ENCODE results near the gene KTN1.

The KTN1 gene

DNA sequence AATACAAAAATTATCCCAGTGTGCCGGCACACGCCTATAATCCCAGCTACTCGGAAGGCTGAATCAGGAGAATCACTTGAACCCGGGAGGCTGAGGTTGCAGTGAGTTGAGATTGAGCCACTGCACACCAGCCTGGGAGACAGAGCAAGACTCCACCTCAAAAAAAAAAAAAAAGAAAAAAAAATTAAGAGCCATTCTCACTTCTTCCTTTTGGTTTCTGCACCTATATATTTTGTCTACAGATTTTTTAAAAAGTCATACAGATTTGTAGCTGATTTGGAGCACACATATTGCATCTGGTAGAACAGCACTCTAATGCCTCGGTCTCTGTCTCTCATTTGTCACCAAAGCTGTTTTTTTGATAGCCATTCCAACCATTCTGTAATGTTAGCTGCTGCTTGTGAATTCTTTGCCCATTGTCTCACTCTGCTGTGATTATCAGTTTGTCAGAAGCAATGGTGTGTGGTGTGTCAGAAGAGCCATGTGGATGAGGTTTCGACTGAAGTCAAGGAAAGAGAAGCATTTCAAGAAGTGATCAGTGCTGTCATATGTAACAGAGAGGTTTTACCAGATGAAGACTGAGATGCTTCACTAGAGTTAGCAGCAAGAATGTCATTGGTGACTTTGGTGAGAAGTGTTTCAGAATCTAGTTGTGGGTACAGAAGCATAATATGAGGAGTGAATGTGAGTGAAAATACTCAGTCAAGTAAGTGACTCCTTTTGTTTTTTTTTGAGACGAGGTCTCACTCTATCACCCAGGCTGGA, 8.7 kb upstream of the KTN1 start:
- DNase-seq (ENCODE audit: low read depth, low spot score) = no peak

DNA sequence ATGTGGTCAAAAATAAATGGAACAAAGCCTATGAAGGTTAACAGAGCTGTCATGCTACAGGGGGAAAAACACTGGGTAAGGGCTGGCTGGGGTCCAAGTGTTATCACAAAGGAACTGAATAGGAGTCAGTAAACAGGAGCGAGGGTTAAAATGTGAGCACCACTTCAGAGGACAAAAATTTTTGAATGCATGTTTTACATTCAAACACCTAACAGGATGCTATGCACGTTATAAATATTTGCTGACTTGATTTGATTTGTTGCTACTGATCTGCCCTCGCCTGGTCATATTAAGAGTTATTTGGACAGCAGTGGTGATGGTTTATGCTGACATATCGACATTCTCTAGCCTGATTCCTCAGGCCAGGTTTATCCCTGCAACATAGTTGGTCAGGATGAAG, 7.4 kb upstream of the KTN1 start:
- no peak for DNase-seq (ENCODE audit: low read depth, low spot score)

DNA sequence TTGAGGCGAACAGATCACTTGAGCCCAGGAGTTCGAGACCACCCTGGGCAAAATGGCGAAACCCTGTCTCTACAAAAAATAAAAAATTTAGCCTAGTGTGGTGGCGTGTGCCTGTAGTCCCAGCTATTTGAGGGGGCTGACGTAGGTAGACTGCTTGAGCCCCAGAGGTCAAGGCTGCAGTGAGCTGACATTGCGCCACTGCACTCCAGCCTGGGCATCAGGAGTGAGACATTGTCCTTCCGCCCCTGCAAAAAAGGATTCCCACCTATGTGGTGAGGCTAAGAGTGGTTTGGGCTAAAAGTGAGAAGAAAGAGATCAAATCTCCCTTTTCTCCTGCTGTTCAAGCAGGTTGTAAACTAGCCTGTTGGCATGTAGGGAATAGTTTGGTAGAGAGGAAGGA, 5.0 kb upstream of the KTN1 start:
- DNase-seq (ENCODE audit: low read depth, low spot score) = no peak

DNA sequence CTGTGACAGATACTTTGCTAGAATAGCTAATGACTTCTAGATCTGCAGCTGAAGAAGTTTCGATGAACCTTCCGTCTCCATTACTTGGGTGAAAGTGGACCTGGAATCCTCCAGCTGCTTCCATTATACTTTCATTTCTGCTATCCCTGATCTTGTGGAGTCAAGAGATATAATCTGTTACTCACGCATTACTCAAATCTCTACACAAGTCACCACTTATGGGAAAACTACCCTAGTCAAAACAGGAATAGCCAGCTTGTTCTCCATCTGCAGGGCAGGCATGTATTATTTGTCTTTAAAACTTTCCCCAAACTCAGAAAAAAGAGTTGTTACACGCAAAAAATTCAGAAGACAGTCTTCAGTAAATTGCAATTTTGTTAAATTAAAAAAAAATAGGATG, 2.8 kb upstream of the KTN1 start:
- no peak for DNase-seq (ENCODE audit: low read depth, low spot score)

DNA sequence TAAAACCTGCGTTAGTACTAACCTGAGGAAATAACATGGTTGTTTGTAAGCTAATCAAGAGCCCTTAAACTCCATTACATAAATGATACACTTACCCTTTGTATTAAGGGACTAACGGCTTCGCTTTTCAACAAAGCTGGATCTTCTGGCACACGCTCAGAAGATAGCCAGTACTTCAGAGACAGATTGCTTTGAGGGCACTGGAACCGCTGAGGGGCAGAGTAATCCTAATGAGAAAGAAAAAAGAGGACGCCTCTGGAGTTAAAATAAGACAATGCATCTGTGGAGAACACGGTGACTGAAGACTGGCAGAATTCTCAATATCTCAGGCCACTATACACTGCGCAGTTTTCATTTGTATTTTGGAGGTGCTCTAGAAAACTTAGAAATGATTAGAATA, 1.5 kb upstream of the KTN1 start:
- no peak for DNase-seq (ENCODE audit: low read depth, low spot score)

DNA sequence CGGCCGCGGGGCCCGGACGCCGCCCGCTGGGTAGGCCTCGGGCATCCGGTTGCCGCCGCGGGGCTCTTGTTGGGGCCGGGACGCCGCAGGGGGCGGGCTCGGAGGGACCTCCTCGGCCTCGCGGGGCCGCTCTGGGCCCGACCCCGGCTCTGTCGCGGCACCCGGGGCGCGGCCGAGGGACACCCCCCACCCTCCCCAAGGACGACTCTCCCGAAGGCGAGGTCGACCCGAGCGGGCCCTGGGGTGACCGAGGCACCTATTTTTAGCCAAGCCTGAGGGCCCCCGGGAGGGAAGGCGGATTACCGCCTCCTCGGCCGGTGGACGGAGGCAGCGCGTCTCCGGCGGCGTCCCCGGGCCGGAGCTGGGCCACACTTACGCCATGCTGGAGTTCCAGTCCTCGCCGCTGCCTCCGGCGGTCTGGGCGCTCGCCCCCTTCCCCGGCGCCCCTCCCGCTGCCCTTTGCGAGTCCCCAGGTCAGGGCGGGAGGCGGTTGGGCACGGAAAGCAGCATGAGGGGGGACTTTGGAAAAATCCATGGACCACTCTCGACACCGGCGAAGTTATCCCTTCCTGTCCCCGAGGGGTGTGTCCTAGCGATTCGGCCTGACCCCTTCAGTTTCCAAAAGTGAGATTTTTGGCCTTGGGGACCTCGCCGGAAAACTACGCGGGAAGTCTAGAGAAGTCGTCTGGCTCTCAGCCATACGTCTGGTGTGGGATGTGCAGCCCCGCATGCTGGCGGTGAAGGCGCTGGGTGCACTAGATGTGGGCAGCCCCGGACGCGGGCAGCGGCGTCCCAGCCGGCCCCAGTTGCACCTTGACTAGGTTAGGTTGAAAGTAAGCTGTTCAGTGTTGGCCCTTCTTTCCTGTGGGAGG, 699 bp downstream of the KTN1 start:
- no peak for DNase-seq (ENCODE audit: low read depth, low spot score)

DNA sequence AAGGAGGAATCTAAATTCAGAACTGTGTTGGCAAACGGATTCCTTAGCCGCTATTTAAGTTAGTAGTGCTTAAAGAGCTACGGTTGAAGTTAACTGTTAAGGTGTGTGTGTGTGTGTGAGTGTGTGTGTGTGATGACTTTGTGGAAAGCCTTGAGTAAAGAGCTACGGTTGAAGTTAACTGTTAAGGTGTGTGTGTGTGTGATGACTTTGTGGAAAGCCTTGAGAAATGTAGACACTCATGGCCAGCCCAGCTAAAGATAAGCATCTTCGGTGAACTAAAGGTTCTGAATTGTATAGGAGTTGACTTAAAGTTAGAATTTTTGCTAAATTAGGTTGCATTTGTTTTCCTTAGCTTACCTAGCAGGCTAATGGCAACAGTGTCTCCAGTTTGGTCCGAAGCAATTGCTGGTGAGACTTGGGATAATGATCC, 1.4 kb downstream of the KTN1 start:
- DNase-seq (ENCODE audit: low read depth, low spot score) = no peak

DNA sequence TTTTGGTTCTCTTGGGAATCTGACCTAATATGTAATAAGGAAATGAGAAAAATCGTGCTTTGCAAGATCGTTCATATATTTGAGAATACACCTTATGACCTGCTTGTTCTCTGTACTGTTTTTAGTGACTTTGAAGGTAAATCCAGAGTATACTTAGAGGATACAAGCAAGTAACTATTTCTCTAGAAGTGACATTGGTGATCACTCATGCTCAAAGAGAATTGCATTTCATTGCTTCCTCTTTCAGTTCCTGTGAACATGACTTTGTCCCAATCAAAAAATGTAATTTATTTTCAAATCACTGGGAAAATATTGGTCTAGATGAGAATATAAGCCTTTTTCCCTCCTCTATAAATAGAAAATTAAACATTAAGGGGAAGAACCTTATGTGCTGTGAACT, 2.7 kb downstream of the KTN1 start:
- DNase-seq (ENCODE audit: low read depth, low spot score) = no peak

DNA sequence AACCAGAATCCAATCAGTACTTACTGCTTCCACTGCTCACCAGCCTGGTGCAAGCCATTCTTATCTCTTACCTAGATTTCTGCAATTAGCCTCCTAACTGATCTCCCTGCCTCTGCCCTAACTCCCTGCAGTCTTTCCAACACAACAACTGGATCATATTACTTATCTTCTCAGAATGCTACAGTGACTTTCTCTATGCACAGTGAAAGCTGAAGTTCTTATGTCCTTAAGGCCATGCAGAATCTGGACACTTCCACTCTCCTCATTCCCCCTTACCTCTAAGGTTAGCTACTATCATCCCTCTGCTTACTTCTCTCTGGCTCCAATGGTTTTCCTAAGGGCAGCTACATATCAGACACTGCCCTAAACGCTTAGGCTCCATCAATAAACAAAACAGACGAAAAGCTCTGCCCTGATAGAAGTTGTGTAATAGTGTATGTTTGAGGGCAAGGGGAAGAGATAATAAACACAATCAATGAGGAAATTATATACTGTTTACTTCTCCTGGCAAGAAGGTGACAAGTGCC, 4.0 kb downstream of the KTN1 start:
- no peak for DNase-seq (ENCODE audit: low read depth, low spot score)

DNA sequence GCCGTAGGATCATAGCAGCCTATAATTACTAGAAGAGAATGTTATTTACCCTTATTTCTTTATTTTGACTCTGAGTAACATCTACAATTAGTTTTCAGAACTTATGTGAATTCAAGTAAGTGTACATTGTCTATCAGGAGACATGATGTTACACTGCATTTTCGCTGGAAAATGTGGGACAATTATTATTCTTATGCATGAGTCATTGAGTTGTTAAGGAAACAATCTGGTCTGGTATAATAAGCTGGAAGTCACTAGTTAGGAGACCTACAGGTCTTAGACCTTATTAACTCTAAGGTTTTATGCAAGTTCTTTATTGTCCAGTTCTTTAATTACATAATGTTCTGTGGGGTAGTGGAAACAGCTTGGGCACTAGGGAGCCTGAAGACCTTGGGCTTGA, 5.8 kb downstream of the KTN1 start:
- DNase-seq (ENCODE audit: low read depth, low spot score) = no peak

DNA sequence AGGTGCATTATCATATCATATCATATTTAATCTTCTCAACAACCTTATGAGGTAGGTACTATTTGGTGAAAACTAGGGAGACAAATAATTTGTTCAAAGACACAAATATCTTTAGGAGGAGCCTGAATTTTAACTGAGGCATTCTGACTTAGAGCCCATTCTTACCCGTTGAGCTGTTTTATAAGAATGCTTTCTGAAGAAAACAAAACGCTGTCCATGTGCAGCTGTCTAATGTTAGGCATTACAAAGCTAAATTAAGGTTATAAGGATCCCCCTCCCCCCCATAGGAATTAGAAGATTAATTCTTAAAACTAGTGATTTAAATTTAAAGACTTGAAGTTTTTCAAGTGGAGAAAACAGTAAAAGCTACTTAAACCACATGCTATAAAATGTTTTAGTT, 6.4 kb downstream of the KTN1 start:
- no peak for DNase-seq (ENCODE audit: low read depth, low spot score)

DNA sequence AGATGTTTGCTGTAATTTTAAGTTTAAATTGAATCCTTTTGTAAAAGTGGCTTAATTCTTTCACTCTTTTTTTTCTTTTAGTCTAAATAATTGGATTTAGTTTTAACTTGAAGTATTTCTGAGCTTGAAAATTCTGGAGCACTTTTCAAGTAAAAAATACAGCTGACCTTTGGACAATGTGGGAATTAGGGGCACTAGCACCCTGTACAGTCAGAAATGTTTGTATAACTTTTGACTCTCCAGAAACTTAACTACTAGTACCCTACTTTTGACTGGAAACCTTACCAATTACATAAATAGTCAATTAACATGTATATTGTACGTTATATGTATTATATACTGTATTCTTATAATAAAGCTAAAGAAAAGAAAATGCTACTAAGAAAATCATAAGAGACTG, 7.8 kb downstream of the KTN1 start:
- DNase-seq (ENCODE audit: low read depth, low spot score) = no peak

DNA sequence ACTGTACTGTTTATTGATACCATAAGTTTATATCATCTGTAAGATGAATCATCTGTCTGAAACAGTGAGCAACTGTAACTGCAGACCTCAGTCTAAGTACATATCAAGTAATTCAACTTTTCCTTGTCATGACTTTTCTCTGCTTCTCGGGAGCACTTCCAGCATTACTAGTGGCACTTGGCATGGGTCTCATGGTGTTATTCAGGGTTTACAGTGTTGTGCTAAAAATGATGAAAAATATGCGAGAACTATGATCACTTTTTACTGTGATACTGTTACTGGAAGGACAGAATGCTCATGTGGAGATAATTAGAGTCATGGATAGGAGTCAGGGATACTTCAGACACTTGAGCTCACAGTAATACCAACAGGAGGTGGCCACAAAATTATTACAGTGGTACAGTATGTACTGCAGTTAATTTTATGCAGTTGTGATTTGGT, 8.3 kb downstream of the KTN1 start:
- no peak for DNase-seq (ENCODE audit: low read depth, low spot score)

DNA sequence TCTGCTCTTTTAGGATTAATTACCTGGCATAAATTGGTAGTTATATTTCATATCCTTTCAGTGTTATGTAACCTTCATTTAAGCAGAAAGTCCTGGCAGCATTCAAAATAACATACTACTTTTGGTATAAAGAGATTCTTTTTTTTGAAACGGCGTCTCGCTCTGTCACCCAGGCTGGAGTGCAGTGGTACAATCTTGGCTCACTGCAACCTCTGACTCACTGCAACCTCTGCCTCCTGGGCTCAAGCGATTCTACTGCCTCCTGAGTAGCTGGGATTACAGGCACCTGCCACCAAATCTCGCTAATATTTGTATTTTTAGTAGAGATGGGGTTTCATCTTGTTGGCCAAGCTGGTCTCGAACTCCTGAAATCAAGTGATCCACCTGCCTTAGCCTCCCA, 9.2 kb downstream of the KTN1 start:
- no peak for DNase-seq (ENCODE audit: low read depth, low spot score)

DNA sequence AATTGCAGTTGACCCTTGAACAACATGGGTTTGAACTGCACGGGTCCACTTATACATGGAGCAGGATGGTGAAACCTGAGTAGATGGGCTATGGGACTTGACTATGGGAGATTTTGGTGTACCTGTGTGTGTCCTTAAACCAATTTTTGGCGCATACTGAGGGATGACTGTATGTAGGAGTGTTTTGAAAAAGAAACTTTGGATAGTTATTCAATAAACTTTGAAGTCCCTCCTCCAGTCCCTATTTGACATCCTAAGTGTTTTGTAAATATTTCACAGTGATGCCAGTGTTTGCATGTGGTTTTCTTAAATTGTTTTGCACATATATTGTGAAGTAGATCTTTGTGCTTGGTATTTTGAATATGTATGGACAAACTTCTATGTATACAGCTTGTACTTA, 12.4 kb downstream of the KTN1 start:
- DNase-seq (ENCODE audit: low read depth, low spot score) = no peak

DNA sequence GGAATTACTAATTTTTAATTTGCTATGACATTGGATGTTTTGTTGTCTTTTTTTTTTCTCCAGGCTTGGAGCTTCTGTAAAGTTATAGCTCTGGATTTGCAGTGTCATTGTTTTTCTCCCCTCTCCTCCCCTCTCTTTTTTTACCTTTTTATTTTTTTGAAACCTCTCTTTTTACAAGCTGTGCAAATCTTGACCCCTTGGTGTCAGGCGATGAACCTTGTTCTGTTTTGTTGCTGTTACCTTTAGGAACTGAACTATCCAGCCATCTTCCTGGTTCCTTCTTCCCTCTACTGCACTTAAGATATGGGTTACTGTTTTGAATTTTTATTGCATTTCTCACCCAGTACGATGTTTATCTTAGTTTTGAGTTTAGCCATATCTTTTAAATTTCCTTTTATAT, 13.7 kb downstream of the KTN1 start:
- DNase-seq (ENCODE audit: low read depth, low spot score) = no peak

DNA sequence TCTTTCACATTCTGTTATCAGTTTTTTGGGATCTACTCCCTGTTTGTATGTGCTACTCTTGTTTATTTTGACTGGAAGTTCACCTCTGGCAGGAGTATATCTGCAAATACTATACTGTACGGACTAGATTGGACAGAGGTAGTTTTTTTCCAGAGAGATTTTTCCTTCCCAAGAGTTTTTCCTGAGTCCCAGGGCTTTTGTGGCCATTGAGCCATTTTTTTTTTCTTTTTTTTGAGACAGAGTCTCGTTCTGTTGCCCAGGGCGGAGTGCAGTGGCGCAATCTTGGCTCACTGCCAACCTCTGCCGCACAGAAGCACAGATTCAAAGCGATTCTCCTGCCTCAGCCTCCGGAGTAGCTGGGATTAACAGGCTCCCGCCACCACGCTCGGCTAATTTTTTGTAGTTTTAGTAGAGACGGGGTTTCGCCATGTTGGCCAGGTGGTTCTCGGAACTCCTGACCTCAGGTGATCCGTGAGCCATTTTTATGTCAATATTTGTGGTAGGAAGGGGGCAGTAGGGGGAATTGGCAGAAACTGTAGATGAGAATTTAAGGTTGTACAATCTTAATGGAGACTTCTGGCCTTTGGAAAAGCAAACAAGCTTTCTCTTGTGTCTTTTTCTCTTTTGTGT, 19.4 kb downstream of the KTN1 start:
- DNase-seq (ENCODE audit: low read depth, low spot score) = no peak

DNA sequence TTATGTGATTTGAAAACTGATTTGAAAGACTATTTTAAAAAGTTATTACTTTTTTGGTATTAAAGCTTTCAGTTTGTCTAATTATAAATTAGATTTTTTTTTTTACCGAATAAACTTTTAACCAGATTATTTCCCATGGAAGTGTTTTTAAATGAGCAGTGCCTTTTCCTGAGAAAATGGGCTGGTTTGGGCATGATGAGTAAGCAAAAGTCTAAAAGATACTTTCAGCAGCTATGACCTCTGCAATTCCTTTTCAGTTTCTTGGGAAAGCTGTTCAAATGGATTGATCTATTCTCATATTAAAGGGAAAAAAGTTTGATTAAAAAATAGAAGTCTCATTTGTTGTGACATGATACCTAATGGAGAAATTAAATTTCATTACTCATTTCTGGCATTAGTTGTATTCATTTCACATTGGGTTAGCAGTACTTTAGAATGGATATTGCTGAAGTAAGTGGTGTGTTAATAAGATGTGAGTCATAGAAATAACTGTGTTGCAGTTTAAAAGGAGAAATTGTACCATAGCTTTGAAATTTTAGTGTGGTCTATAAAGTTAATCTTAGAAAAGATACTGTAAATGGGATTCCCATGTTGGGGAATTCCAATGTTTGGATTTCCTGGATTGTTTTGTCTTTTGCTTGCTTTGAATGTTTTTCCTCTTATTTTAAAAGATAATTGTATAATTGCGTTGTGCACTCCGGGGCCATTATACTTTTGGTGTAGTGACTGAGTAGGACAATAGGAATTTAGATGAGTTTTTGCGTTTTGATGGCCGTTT, 21.0 kb downstream of the KTN1 start:
- no peak for DNase-seq (ENCODE audit: low read depth, low spot score)

DNA sequence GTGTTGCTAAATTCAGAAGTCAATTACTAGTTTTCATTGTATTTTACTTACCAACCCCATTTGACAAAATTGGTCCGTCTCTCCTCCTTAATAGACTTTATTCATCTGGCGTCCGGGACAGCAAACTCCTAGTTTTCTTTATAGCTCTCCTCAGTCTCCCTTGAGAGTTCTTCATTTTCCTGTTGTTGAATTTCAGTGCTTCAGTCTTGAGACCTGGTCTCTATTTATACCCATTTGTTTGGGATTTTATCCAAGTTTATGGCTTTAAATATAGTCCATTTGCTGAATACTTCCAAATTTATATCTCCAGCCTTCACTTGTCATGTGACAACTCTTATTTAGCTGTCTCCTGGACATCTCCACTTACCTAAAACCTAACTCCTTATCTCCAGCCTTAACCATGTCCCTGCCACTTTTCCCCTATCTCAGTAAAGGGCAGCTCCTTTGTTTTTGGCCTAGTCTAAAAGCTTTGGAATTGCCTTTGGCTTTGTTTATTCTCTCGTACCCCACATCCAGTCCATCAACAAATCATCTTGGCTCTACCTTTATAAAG, 23.5 kb downstream of the KTN1 start:
- DNase-seq (ENCODE audit: low read depth, low spot score) = no peak

DNA sequence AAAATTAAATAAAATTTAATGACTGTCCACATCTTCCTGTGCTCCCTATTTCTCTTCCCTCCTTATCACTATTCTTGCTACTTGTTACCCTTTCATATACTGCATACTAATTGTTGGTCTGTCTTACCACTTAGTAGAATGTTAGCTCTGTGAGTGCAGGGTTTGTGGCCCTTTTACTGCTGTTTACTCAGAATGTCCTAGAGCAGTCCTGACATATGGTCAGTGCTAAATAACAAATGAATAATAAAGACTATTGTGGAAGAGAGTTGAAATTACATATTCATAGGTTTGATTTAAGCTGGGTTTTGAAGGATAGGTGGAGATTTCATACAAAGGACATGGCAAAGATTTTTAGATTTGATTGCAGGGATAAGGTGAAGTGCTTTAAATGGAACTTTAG, 24.5 kb downstream of the KTN1 start:
- DNase-seq (ENCODE audit: low read depth, low spot score) = no peak

DNA sequence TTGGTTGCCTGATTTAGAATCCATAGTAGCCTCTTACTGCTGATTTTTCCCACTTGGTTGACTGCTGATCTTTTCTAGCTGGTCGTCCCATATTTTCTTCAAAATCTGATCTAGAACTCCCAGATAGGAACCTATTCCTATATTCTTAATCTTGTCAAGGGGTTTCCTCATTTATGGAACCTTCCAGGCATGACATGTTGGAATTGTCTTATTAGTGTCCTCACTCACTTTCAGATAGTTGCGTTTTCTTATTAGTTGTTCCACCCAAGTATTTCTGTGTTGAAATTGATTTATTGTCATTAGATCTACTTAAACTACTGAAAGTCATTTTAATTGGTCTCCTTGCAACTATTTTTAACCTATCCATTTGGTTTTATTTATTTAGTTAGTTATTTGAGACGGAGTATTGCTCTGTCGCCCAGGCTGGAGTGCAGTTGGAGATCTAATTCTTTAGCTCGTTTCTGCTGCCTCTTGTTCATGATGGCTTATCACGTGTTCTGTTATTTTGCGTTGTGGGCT, 25.0 kb downstream of the KTN1 start:
- DNase-seq (ENCODE audit: low read depth, low spot score) = no peak

All from activated naive CD8-positive, alpha-beta T cell treated with anti-CD3 and anti-CD28 coated beads, Interleukin-2, amount 50 U/mL, for 16 hours (primary cell).